ENCODE results near the gene WIPF2.

Gene WIPF2

DNA sequence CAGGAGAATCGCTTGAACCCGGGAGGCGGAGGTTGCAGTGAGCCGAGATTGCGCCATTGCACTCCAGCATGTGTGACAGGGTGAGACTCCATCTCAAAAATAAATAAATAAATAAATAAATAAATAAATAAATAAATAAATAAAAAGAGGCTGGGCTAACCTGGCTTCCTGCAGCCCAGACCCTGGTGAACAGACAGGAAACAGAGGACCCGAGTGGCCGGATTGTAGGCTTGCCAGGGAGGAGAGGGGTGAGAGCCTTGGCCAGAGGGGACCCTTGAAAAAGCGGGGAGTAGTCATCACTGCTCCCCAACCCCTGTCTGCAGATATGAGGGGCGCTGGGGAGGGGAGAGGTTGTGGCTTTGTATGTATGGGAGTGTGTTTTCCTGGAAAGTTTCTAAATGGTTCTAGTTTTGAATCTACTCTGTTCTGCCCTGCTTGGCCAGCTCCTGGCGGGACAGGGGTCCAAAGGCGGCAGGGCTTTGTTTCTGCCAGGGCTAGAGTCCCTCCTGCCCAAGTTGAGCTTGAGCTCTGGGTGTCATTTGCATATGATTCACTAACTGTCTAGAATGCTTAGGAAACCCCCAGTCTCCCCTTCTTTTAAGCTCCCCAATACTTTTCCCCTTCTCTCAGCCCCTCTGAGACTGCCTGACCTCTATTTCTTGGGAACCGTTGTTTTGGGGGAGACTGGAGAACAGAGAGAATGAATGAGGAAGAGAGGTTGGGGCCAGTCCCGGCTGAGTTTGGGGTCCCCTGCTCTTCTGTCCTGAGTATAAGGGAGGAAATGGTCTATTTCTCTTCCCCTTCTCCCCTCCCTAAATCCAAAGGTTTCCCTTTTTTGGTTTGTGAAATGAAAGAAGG is 106.3 kb downstream of the WIPF2 start (continued):
- no peak for TF ChIP-seq PRDM10 (tag by site-specific recombination; IDR thresholded peaks at IDR 0.05)
- peak; percentile 64; the same call in 1 of the 2 replicates for TF ChIP-seq RBAK (tag by site-specific recombination; IDR thresholded peaks at IDR 0.05)
- TF ChIP-seq YY2 (tag by site-specific recombination; IDR thresholded peaks at IDR 0.05) = no peak
- TF ChIP-seq ZNF114 (tag by site-specific recombination; IDR thresholded peaks at IDR 0.05) = no peak
- no peak for TF ChIP-seq ZNF843 (tag by site-specific recombination; IDR thresholded peaks at IDR 0.05)
- no peak for TF ChIP-seq ZNF521 (tag by site-specific recombination; IDR thresholded peaks at IDR 0.05)
- TF ChIP-seq ZNF768 (tag by site-specific recombination; IDR thresholded peaks at IDR 0.05) = no peak
- TF ChIP-seq ZNF184 (tag by site-specific recombination; IDR thresholded peaks at IDR 0.05) = no peak
- 0 out of 2 replicates have a peak, but pooled peaks have one; percentile 34 for TF ChIP-seq ZFP3 (tag by site-specific recombination; IDR thresholded peaks at IDR 0.05; ENCODE audit: low read depth)
- no peak for TF ChIP-seq ZSCAN30 (tag by site-specific recombination; IDR thresholded peaks at IDR 0.05)
- TF ChIP-seq ZNF23 (tag by site-specific recombination; IDR thresholded peaks at IDR 0.05; ENCODE audit: borderline replicate concordance) = no peak
- TF ChIP-seq ZNF121 (tag by site-specific recombination; IDR thresholded peaks at IDR 0.05) = no peak
- peak; percentile 85 for TF ChIP-seq REST (tag by site-specific recombination; IDR thresholded peaks at IDR 0.05)
- no peak; the same call in 1 of the 2 replicates for TF ChIP-seq MZF1 (tag by site-specific recombination; IDR thresholded peaks at IDR 0.05; ENCODE audit: borderline replicate concordance)
- TF ChIP-seq ZNF560 (tag by site-specific recombination; IDR thresholded peaks at IDR 0.05; ENCODE audit: borderline replicate concordance) = peak; percentile 95; the same call in 1 of the 2 replicates
- TF ChIP-seq, protein P1, sequence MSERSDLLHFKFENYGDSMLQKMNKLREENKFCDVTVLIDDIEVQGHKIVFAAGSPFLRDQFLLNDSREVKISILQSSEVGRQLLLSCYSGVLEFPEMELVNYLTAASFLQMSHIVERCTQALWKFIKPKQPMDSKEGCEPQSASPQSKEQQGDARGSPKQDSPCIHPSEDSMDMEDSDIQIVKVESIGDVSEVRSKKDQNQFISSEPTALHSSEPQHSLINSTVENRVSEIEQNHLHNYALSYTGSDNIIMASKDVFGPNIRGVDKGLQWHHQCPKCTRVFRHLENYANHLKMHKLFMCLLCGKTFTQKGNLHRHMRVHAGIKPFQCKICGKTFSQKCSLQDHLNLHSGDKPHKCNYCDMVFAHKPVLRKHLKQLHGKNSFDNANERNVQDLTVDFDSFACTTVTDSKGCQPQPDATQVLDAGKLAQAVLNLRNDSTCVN (tag by site-specific recombination; optimal IDR thresholded peaks at IDR 0.05) = no peak
- TF ChIP-seq ZNF266 (tag by site-specific recombination; IDR thresholded peaks at IDR 0.05; ENCODE audit: low read depth) = peak; percentile 89
- peak; percentile 88 for TF ChIP-seq ZNF791 (tag by site-specific recombination; IDR thresholded peaks at IDR 0.05)
- no peak for TF ChIP-seq KLF8 (tag by site-specific recombination; IDR thresholded peaks at IDR 0.05)
- TF ChIP-seq ZNF280D (tag by site-specific recombination; IDR thresholded peaks at IDR 0.05) = no peak
- TF ChIP-seq ZXDB (tag by site-specific recombination; IDR thresholded peaks at IDR 0.05) = no peak
- TF ChIP-seq ZNF777 (tag by site-specific recombination; IDR thresholded peaks at IDR 0.05; ENCODE audit: borderline replicate concordance) = no peak
- no peak for TF ChIP-seq ZNF76 (tag by site-specific recombination; IDR thresholded peaks at IDR 0.05; ENCODE audit: borderline replicate concordance, low read depth)
- TF ChIP-seq ZNF600 (tag by site-specific recombination; IDR thresholded peaks at IDR 0.05) = no peak
- TF ChIP-seq ZNF398 (tag by site-specific recombination; IDR thresholded peaks at IDR 0.05) = no peak
- TF ChIP-seq ZNF157 (tag by site-specific recombination; IDR thresholded peaks at IDR 0.05) = no peak
